CD8-positive, alpha-beta memory T cell (primary cell): ENCODE data around the gene UNC13C. TPM values are rescaled to one million over a fixed set of nuclear protein-coding genes. Genes with fewer than 3 reads are reported as not detected.

Experiments used
- CTCF ChIA-PET: fragments of 350-600 bp; sonication (Branson Sonifier 250); formaldehyde crosslinking; loops from one replicate; lab custom pipeline; 2021; ENCODE audit warnings: antibody characterized with exemption; lab: Charles Lee
- POLR2A ChIA-PET: fragments of 350-600 bp; sonication (Branson Sonifier 250); formaldehyde crosslinking; loops from one replicate; lab custom pipeline; 2021; ENCODE audit warnings: antibody characterized with exemption; lab: Charles Lee
- DNase-seq, 5 donors: peaks; one replicate each; pipeline versions ENCODE4 v3.0.0 to v3.0.0-alpha.2; 2020 to 2022; ENCODE audit warnings: mixed read lengths in 1 of 5
- H3K27ac ChIP-seq: one replicate; pipeline ENCODE4 v1.7.0; 2013; ENCODE audit warnings: low read depth, mild to moderate bottlenecking, low read length, moderate library complexity
- H3K27me3 ChIP-seq: 2 replicates; pipeline ENCODE4 v1.7.0; 2013; ENCODE audit warnings: low read length, mild to moderate bottlenecking; ENCODE audit not compliant: insufficient read depth, poor library complexity, severe bottlenecking
- H3K36me3 ChIP-seq: 2 replicates; pipeline ENCODE4 v1.7.0; 2013; ENCODE audit warnings: mild to moderate bottlenecking, low read length, moderate library complexity; ENCODE audit not compliant: insufficient read depth
- H3K4me1 ChIP-seq: 2 replicates; pipeline ENCODE4 v1.7.0; 2013; ENCODE audit warnings: mild to moderate bottlenecking, low read length, moderate library complexity; ENCODE audit not compliant: insufficient read depth
- H3K4me3 ChIP-seq: 2 replicates; pipeline ENCODE4 v1.7.0; 2013; ENCODE audit warnings: mild to moderate bottlenecking, low read length
- H3K9me3 ChIP-seq: 2 replicates; pipeline ENCODE4 v1.7.0; 2013; ENCODE audit warnings: mild to moderate bottlenecking, low read length
- H3K27ac Mint-ChIP-seq, 8 donors: one replicate each; pipeline ENCODE4 v1.8.0; 2020 to 2021; ENCODE audit warnings: mixed read lengths in 8 of 8, mild to moderate bottlenecking in 6 of 8, inconsistent platforms in 3 of 8, moderate library complexity in 3 of 8
- H3K27me3 Mint-ChIP-seq, 2 donors: one replicate each; pipeline ENCODE4 v1.8.0; 2020 to 2021; ENCODE audit warnings: mixed read lengths in 2 of 2, mild to moderate bottlenecking in 1 of 2, moderate library complexity in 1 of 2
- H3K36me3 Mint-ChIP-seq, 3 donors: one replicate each; pipeline ENCODE4 v1.8.0; 2020 to 2021; ENCODE audit warnings: mixed read lengths in 3 of 3, inconsistent platforms in 1 of 3, mild to moderate bottlenecking in 1 of 3
- H3K4me1 Mint-ChIP-seq, 3 donors: one replicate each; pipeline ENCODE4 v1.8.0; 2020 to 2021; ENCODE audit warnings: mixed read lengths in 3 of 3, inconsistent platforms in 1 of 3, mild to moderate bottlenecking in 1 of 3
- H3K4me3 Mint-ChIP-seq, 7 donors: one replicate each; pipeline ENCODE4 v1.8.0; 2020 to 2021; ENCODE audit warnings: mixed read lengths in 7 of 7, mild to moderate bottlenecking in 6 of 7, moderate library complexity in 4 of 7, inconsistent platforms in 2 of 7
- H3K9me3 Mint-ChIP-seq, 5 donors: one replicate each; pipeline ENCODE4 v1.8.0; 2020 to 2022; ENCODE audit warnings: mixed read lengths in 5 of 5, mild to moderate bottlenecking in 3 of 5, moderate library complexity in 2 of 5, inconsistent platforms in 1 of 5
- polyA plus RNA-seq: library from polyadenylated mRNA; unstranded; fragments of 300-500 nt; fragmentation: Illumina TruSeq; gene quantifications from one replicate; pipeline ENCODE4 v1.2.3, GENCODE V29; 2021
- total RNA-seq, 2 experiments: library from RNA; stranded (reverse); gene quantifications; one replicate each; pipeline ENCODE4 v1.2.3, GENCODE V29; 2021

The UNC13C gene
- total and polyA plus RNA-seq, 3 experiments from 2014 or later = not detected

DNA sequence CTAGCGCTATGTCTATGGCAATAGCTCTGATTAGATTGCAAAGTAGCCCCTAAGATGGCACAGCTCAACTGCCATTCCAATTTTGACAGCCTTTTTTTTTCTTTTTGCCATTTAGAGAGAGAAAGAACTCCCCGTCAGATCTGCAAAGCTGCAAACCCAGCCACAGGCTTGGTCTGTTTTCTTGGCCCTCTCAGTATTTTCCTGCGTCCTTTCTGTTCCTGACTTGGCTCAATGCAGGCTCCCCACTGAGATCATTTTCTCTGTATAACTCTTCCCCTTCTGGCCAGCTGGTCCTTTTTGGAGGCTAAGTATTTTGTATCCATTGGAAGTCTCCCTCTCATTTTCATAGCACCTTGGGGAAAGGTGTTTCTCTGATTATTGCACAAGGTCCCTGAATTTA lies 386.7 kb downstream of the UNC13C start:
- no peaks in the 10 kb centered on the region for H3K4me1 ChIP-seq
- CTCF ChIA-PET = no interaction called here
- H3K27me3 Mint-ChIP-seq = no peaks in the 10 kb centered on the region
- no peak overlapping the region for H3K27ac Mint-ChIP-seq
- POLR2A ChIA-PET = no interaction called here
- H3K27me3 ChIP-seq = no peaks in the 10 kb centered on the region
- peaks cover 0 to 25% (median 15%) of the 10 kb centered on the region in 5 donors for H3K9me3 Mint-ChIP-seq
- no peaks in the 10 kb centered on the region for H3K9me3 ChIP-seq
- no peaks in the 10 kb centered on the region for H3K36me3 Mint-ChIP-seq
- no peak overlapping the region for H3K4me3 Mint-ChIP-seq
- no peaks in the 10 kb centered on the region for H3K4me1 Mint-ChIP-seq
- DNase-seq = no peak
- H3K27ac ChIP-seq = no peak overlapping the region
- no peak overlapping the region for H3K4me3 ChIP-seq
- no peaks in the 10 kb centered on the region for H3K36me3 ChIP-seq

- Mint-ChIP-seq H3K27me3 (no peaks in the 10 kb centered on the region), H3K4me1 (no peaks in the 10 kb centered on the region), H3K9me3 (peaks cover 0 to 2% (median 0%) of the 10 kb centered on the region in 5 donors), H3K27ac (no peak overlapping the region), H3K36me3 (no peaks in the 10 kb centered on the region), H3K4me3 (no peak overlapping the region)
- ChIA-PET CTCF (no interaction called here), POLR2A (no interaction called here)
- H3K36me3 ChIP-seq = no peaks in the 10 kb centered on the region
- no peaks in the 10 kb centered on the region for H3K9me3 ChIP-seq
- no peaks in the 10 kb centered on the region for H3K4me1 ChIP-seq
- no peaks in the 10 kb centered on the region for H3K27me3 ChIP-seq
- DNase-seq = no peak
- H3K27ac ChIP-seq = no peak overlapping the region
- H3K4me3 ChIP-seq = no peak overlapping the region
These were observed 395.1 kb downstream of the UNC13C start for GRCh38 chr15:54373332-54373731.

GRCh38 chr15:54374184-54374952 lies 396.1 kb downstream of the UNC13C start:
- no peak overlapping the region for H3K27ac Mint-ChIP-seq
- no peaks in the 10 kb centered on the region for H3K9me3 ChIP-seq
- no peak overlapping the region for H3K4me3 ChIP-seq
- H3K4me3 Mint-ChIP-seq = no peak overlapping the region
- no peaks in the 10 kb centered on the region for H3K36me3 ChIP-seq
- H3K27me3 Mint-ChIP-seq = no peaks in the 10 kb centered on the region
- no peaks in the 10 kb centered on the region for H3K4me1 ChIP-seq
- H3K9me3 Mint-ChIP-seq = peaks cover 0 to 2% (median 0%) of the 10 kb centered on the region in 5 donors
- DNase-seq = no peak
- ChIA-PET CTCF (no interaction called here), POLR2A (no interaction called here)
- no peak overlapping the region for H3K27ac ChIP-seq
- no peaks in the 10 kb centered on the region for H3K27me3 ChIP-seq
- no peaks in the 10 kb centered on the region for H3K36me3 Mint-ChIP-seq
- H3K4me1 Mint-ChIP-seq = no peaks in the 10 kb centered on the region

GRCh38 chr15:54387799-54388198 lies 409.6 kb downstream of the UNC13C start:
- no peak overlapping the region for H3K4me3 ChIP-seq
- no peaks in the 10 kb centered on the region for H3K4me1 Mint-ChIP-seq
- ChIA-PET POLR2A (no interaction called here), CTCF (no interaction called here)
- DNase-seq = no peak
- H3K36me3 ChIP-seq = no peaks in the 10 kb centered on the region
- no peak overlapping the region for H3K27ac Mint-ChIP-seq
- no peaks in the 10 kb centered on the region for H3K27me3 Mint-ChIP-seq
- H3K9me3 ChIP-seq = no peaks in the 10 kb centered on the region
- H3K36me3 Mint-ChIP-seq = no peaks in the 10 kb centered on the region
- H3K27ac ChIP-seq = no peak overlapping the region
- H3K4me1 ChIP-seq = no peaks in the 10 kb centered on the region
- H3K4me3 Mint-ChIP-seq = no peak overlapping the region
- no peaks in the 10 kb centered on the region for H3K27me3 ChIP-seq
- peaks cover 0 to 5% (median 0%) of the 10 kb centered on the region in 5 donors for H3K9me3 Mint-ChIP-seq

DNA sequence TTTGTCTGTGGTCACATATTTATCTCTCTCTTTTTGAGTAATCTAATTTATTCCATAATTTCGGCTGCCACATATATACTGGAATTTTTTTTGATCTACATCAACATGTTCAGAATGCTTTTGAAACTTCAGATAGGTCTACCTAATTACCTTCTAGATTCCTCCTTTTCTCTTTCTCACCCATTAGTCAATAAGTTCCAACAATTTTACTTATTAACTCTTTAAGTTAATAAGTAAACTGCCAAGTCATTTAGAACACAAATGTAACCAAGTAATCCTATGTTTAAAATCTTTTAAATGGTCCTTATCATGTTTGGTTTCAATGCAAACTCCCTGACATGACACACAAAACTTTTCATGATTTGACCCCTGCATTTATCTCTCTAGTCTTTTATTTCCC lies 410.5 kb downstream of the UNC13C start:
- Histone ChIP-seq H3K9me3 (no peaks in the 10 kb centered on the region), H3K27me3 (no peaks in the 10 kb centered on the region), H3K4me1 (no peaks in the 10 kb centered on the region), H3K36me3 (no peaks in the 10 kb centered on the region), H3K27ac (no peak overlapping the region), H3K4me3 (no peak overlapping the region)
- no peaks in the 10 kb centered on the region for H3K4me1 Mint-ChIP-seq
- H3K9me3 Mint-ChIP-seq = peaks cover 0 to 5% (median 0%) of the 10 kb centered on the region in 5 donors
- H3K4me3 Mint-ChIP-seq = no peak overlapping the region
- POLR2A ChIA-PET = no interaction called here
- no peak for DNase-seq
- CTCF ChIA-PET = no interaction called here
- H3K36me3 Mint-ChIP-seq = no peaks in the 10 kb centered on the region
- H3K27me3 Mint-ChIP-seq = no peaks in the 10 kb centered on the region
- no peak overlapping the region for H3K27ac Mint-ChIP-seq

- Mint-ChIP-seq H3K4me3 (no peak overlapping the region), H3K4me1 (no peaks in the 10 kb centered on the region), H3K27me3 (peaks cover 0 to 2% of the 10 kb centered on the region in 2 donors), H3K9me3 (peaks cover 0 to 7% (median 2%) of the 10 kb centered on the region in 5 donors), H3K36me3 (no peaks in the 10 kb centered on the region), H3K27ac (no peak overlapping the region)
- H3K36me3 ChIP-seq = no peaks in the 10 kb centered on the region
- no peaks in the 10 kb centered on the region for H3K9me3 ChIP-seq
- no peak overlapping the region for H3K27ac ChIP-seq
- no peaks in the 10 kb centered on the region for H3K4me1 ChIP-seq
- no peaks in the 10 kb centered on the region for H3K27me3 ChIP-seq
- DNase-seq = no peak
- CTCF ChIA-PET = no interaction called here
- POLR2A ChIA-PET = no interaction called here
- H3K4me3 ChIP-seq = no peak overlapping the region
These were observed 432.2 kb downstream of the UNC13C start for GRCh38 chr15:54410481-54410880.

GRCh38 chr15:54424171-54424570 lies 445.9 kb downstream of the UNC13C start:
- Histone ChIP-seq H3K9me3 (no peaks in the 10 kb centered on the region), H3K4me3 (no peak overlapping the region), H3K27ac (no peak overlapping the region), H3K36me3 (no peaks in the 10 kb centered on the region), H3K4me1 (no peaks in the 10 kb centered on the region), H3K27me3 (no peaks in the 10 kb centered on the region)
- H3K4me1 Mint-ChIP-seq = no peaks in the 10 kb centered on the region
- H3K27ac Mint-ChIP-seq = no peak overlapping the region
- H3K4me3 Mint-ChIP-seq = no peak overlapping the region
- CTCF ChIA-PET = no interaction called here
- POLR2A ChIA-PET = no interaction called here
- H3K27me3 Mint-ChIP-seq = no peaks in the 10 kb centered on the region
- no peaks in the 10 kb centered on the region for H3K36me3 Mint-ChIP-seq
- H3K9me3 Mint-ChIP-seq = peaks cover 0 to 11% (median 0%) of the 10 kb centered on the region in 5 donors
- no peak for DNase-seq

- DNase-seq = no peak
- peaks cover 0 to 10% (median 5%) of the 10 kb centered on the region in 5 donors for H3K9me3 Mint-ChIP-seq
- Histone ChIP-seq H3K36me3 (no peaks in the 10 kb centered on the region), H3K4me1 (no peaks in the 10 kb centered on the region), H3K9me3 (no peaks in the 10 kb centered on the region), H3K4me3 (no peak overlapping the region), H3K27me3 (no peaks in the 10 kb centered on the region), H3K27ac (no peak overlapping the region)
- POLR2A ChIA-PET = no interaction called here
- H3K4me3 Mint-ChIP-seq = no peak overlapping the region
- no peaks in the 10 kb centered on the region for H3K36me3 Mint-ChIP-seq
- H3K27ac Mint-ChIP-seq = no peak overlapping the region
- H3K4me1 Mint-ChIP-seq = no peaks in the 10 kb centered on the region
- no peaks in the 10 kb centered on the region for H3K27me3 Mint-ChIP-seq
- CTCF ChIA-PET = no interaction called here
These were observed 450.4 kb downstream of the UNC13C start for GRCh38 chr15:54428596-54428995.
